H9 (cell line): ENCODE data around the gene ZNF474. TPM values are rescaled to one million over a fixed set of nuclear protein-coding genes. Genes with fewer than 3 reads are reported as not detected.

ENCODE experiments used
- DNase-seq: peaks from one replicate; pipeline ENCODE4 v3.0.0-alpha.2; 2017
- H2AFZ ChIP-seq: one replicate; pipeline ENCODE4 v1.6.1; 2013; ENCODE audit warnings: mild to moderate bottlenecking, low read length, control low read depth, moderate library complexity
- H2AK5ac ChIP-seq: 2 replicates; pipeline ENCODE4 v1.6.1; 2013; ENCODE audit warnings: low read length, control low read depth, mixed read lengths; ENCODE audit not compliant: insufficient read length
- H2BK120ac ChIP-seq: one replicate; pipeline ENCODE4 v1.6.1; 2013; ENCODE audit warnings: low read depth, mild to moderate bottlenecking, low read length, control low read depth, inconsistent platforms; ENCODE audit not compliant: poor library complexity, severe bottlenecking
- H2BK12ac ChIP-seq: 2 replicates; pipeline ENCODE4 v1.6.1; 2013; ENCODE audit warnings: low read length, control low read depth, mixed read lengths, low read depth; ENCODE audit not compliant: insufficient read length
- H2BK15ac ChIP-seq: 2 replicates; pipeline ENCODE4 v1.6.1; 2013; ENCODE audit warnings: low read depth, low read length, control low read depth
- H2BK20ac ChIP-seq: one replicate; pipeline ENCODE4 v1.6.1; 2013; ENCODE audit warnings: low read depth, mild to moderate bottlenecking, low read length, control low read depth, inconsistent platforms; ENCODE audit not compliant: poor library complexity, severe bottlenecking
- H2BK5ac ChIP-seq: 2 replicates; pipeline ENCODE4 v1.6.1; 2013; ENCODE audit warnings: low read length, control low read depth, mixed read lengths; ENCODE audit not compliant: insufficient read length
- H3K14ac ChIP-seq: 2 replicates; pipeline ENCODE4 v1.6.1; 2013; ENCODE audit warnings: low read length, control low read depth; ENCODE audit not compliant: insufficient read depth
- H3K18ac ChIP-seq: 2 replicates; pipeline ENCODE4 v1.6.1; 2013; ENCODE audit warnings: low read depth, mild to moderate bottlenecking, mixed read lengths, low read length, control low read depth; ENCODE audit not compliant: insufficient read length
- H3K23ac ChIP-seq: 2 replicates; pipeline ENCODE4 v1.6.1; 2013; ENCODE audit warnings: low read length, control low read depth, mixed read lengths, low read depth; ENCODE audit not compliant: insufficient read length
- H3K23me2 ChIP-seq: 2 replicates; pipeline ENCODE4 v1.6.1; 2013; ENCODE audit warnings: low read depth, mild to moderate bottlenecking, mixed read lengths, low read length, control low read depth; ENCODE audit not compliant: insufficient read length, poor library complexity, severe bottlenecking
- H3K27ac ChIP-seq: 2 replicates; pipeline ENCODE4 v1.5.1; 2013; ENCODE audit warnings: low read length, control low read depth, mixed read lengths, low read depth; ENCODE audit not compliant: insufficient read length
- H3K27me3 ChIP-seq: 2 replicates; pipeline ENCODE4 v1.6.1; 2013; ENCODE audit warnings: low read length, control low read depth, inconsistent platforms; ENCODE audit not compliant: insufficient read depth
- H3K4ac ChIP-seq: 2 replicates; pipeline ENCODE4 v1.6.1; 2013; ENCODE audit warnings: low read depth, mild to moderate bottlenecking, control low read depth, inconsistent platforms, low read length, moderate library complexity
- H3K4me1 ChIP-seq: 2 replicates; pipeline ENCODE4 v1.6.1; 2013; ENCODE audit warnings: low read length, control low read depth, inconsistent platforms; ENCODE audit not compliant: insufficient read depth
- H3K4me2 ChIP-seq: 2 replicates; pipeline ENCODE4 v1.6.1; 2013; ENCODE audit warnings: low read length, control low read depth, mixed read lengths; ENCODE audit not compliant: insufficient read length, insufficient read depth
- H3K56ac ChIP-seq: 2 replicates; pipeline ENCODE4 v1.6.1; 2013; ENCODE audit warnings: low read depth, mild to moderate bottlenecking, mixed read lengths, low read length, control low read depth; ENCODE audit not compliant: insufficient read length
- H3K79me1 ChIP-seq: 2 replicates; pipeline ENCODE4 v1.6.1; 2013; ENCODE audit warnings: low read depth, mild to moderate bottlenecking, moderate library complexity, low read length, control low read depth, inconsistent platforms; ENCODE audit not compliant: insufficient read depth, poor library complexity, severe bottlenecking
- H3K79me2 ChIP-seq: 2 replicates; pipeline ENCODE4 v1.6.1; 2013; ENCODE audit warnings: low read length, control low read depth, inconsistent platforms; ENCODE audit not compliant: insufficient read depth
- H3K9ac ChIP-seq: 2 replicates; pipeline ENCODE4 v1.6.1; 2013; ENCODE audit warnings: low read length, control low read depth, mixed read lengths; ENCODE audit not compliant: insufficient read length; ENCODE audit errors: extremely low read depth
- H3K9me3 ChIP-seq: one replicate; pipeline ENCODE4 v1.6.1; 2013; ENCODE audit warnings: low read depth, low read length, inconsistent platforms; ENCODE audit not compliant: control insufficient read depth
- H3T11ph ChIP-seq: one replicate; pipeline ENCODE4 v1.6.1; 2013; ENCODE audit warnings: mild to moderate bottlenecking, low read length, control low read depth, inconsistent platforms
- H4K20me1 ChIP-seq: one replicate; pipeline ENCODE4 v1.6.1; 2013; ENCODE audit not compliant: control insufficient read depth, insufficient read length, insufficient read depth
- H4K5ac ChIP-seq: 2 replicates; pipeline ENCODE4 v1.6.1; 2013; ENCODE audit warnings: low read depth, mild to moderate bottlenecking, mixed read lengths, low read length, control low read depth; ENCODE audit not compliant: insufficient read length
- H4K8ac ChIP-seq: replicated peaks from 2 replicates; pipeline ENCODE4 v1.6.1; 2013; ENCODE audit warnings: low read length, control low read depth, mixed read lengths, low read depth; ENCODE audit not compliant: insufficient read length
- H4K91ac ChIP-seq: 2 replicates; pipeline ENCODE4 v1.6.1; 2013; ENCODE audit warnings: low read depth, mild to moderate bottlenecking, moderate library complexity, mixed read lengths, low read length, control low read depth; ENCODE audit not compliant: insufficient read length
- H3K27ac Mint-ChIP-seq, 3 experiments: 2 replicates in 2 of 3; 3 replicates in 1 of 3; pipeline ENCODE4 v1.8.0; 2020 to 2021; ENCODE audit warnings: mixed read lengths in 3 of 3, mild to moderate bottlenecking in 1 of 3, moderate library complexity in 1 of 3
- H3K27me3 Mint-ChIP-seq: 2 replicates; pipeline ENCODE4 v1.8.0; 2021; ENCODE audit warnings: low read depth, mild to moderate bottlenecking, moderate library complexity, mixed read lengths
- H3K36me3 Mint-ChIP-seq, 3 experiments: 2 replicates in 2 of 3; 3 replicates in 1 of 3; pipeline ENCODE4 v1.8.0; 2020 to 2021; ENCODE audit warnings: low read depth in 3 of 3, mixed read lengths in 3 of 3; ENCODE audit not compliant: insufficient read depth in 1 of 3
- H3K4me1 Mint-ChIP-seq, 2 experiments: 2 replicates each; pipeline ENCODE4 v1.8.0; 2020; ENCODE audit warnings: mixed read lengths in 2 of 2
- H3K4me3 Mint-ChIP-seq, 2 experiments: 2 replicates in 1 of 2; 3 replicates in 1 of 2; pipeline ENCODE4 v1.8.0; 2020 to 2021; ENCODE audit warnings: mild to moderate bottlenecking in 2 of 2, mixed read lengths in 2 of 2, moderate library complexity in 1 of 2
- H3K9me3 Mint-ChIP-seq, 2 experiments: 2 replicates in 1 of 2; 3 replicates in 1 of 2; pipeline ENCODE4 v1.8.0; 2020; ENCODE audit warnings: mild to moderate bottlenecking in 2 of 2, mixed read lengths in 2 of 2, moderate library complexity in 1 of 2
- CTCF ChIP-seq: fragments of 200-600 bp; sonication (generic); conservative IDR thresholded peaks from 3 replicates; pipeline ENCODE4 v1.8.0; 2021; ENCODE audit warnings: antibody characterized with exemption, mild to moderate bottlenecking
- WGBS: extraction: QIAGEN DNeasy Blood & Tissue Kit; methylation state at CpG from one replicate; pipeline ENCODE4 v1.1.7; 2013; ENCODE audit warnings: missing lambda C conversion rate, low lambda C conversion rate, mixed read lengths; ENCODE audit not compliant: insufficient read length; ENCODE audit errors: extremely low coverage; 5-methylcytosine and 5-hydroxymethylcytosine counted together
- total RNA-seq: library from RNA; stranded (reverse); gene quantifications from 2 replicates; pipeline ENCODE4 v1.2.1, GENCODE V29; 2021

ZNF474 gene
- total RNA-seq, 1 experiment from 2014 or later: not detected

- H3K36me3 Mint-ChIP-seq: no peaks in the 10 kb centered on the region
- no peak for DNase-seq
- H3K27me3 ChIP-seq: no peaks in the 10 kb centered on the region
- no peaks in the 10 kb centered on the region for H3K9me3 Mint-ChIP-seq
- H3K4me1 Mint-ChIP-seq: peaks cover 7 to 13% of the 10 kb centered on the region in 2 experiments
- H3K27ac Mint-ChIP-seq: no peak overlapping the region
- H4K5ac ChIP-seq: no peak overlapping the region
- H3K27ac ChIP-seq: no peak overlapping the region
- no peaks in the 10 kb centered on the region for H3K79me2 ChIP-seq
- no peak overlapping the region for H3K18ac ChIP-seq
- H3K23me2 ChIP-seq: no peaks in the 10 kb centered on the region
- no peak overlapping the region for H2AK5ac ChIP-seq
- TF ChIP-seq CTCF: no peak
- H3K56ac ChIP-seq: no peak overlapping the region
- H3K4me2 ChIP-seq: no peak overlapping the region
- H4K20me1 ChIP-seq: no peaks in the 10 kb centered on the region
- H4K91ac ChIP-seq: no peak overlapping the region
- H2BK5ac ChIP-seq: no peak overlapping the region
- H3K27me3 Mint-ChIP-seq: no peaks in the 10 kb centered on the region; the same call in 1 of the 2 replicates
- no peak overlapping the region for H2BK20ac ChIP-seq
- no peak overlapping the region for H3K9ac ChIP-seq
- no peak overlapping the region for H3K4ac ChIP-seq
- H2BK120ac ChIP-seq: no peak overlapping the region
- no CpG with 5 or more reads among the region's 3 CpGs for WGBS
- H4K8ac ChIP-seq: no peak overlapping the region
- H3T11ph ChIP-seq: no peak overlapping the region
- no peak overlapping the region for H3K23ac ChIP-seq
- H2BK15ac ChIP-seq: no peak overlapping the region
- no peaks in the 10 kb centered on the region for H3K9me3 ChIP-seq
- no peak overlapping the region for H3K4me3 Mint-ChIP-seq
- H2AFZ ChIP-seq: no peak overlapping the region
- H2BK12ac ChIP-seq: no peak overlapping the region
- H3K14ac ChIP-seq: no peak overlapping the region
- peaks cover 4% of the 10 kb centered on the region; the same call in 1 of the 2 replicates for H3K4me1 ChIP-seq
- H3K79me1 ChIP-seq: no peaks in the 10 kb centered on the region
Observed at GRCh38 chr5:122162100-122162638, 32.8 kb downstream of the ZNF474 start.
